ENCODE measurements around the gene HPX.

The HPX gene

DNA sequence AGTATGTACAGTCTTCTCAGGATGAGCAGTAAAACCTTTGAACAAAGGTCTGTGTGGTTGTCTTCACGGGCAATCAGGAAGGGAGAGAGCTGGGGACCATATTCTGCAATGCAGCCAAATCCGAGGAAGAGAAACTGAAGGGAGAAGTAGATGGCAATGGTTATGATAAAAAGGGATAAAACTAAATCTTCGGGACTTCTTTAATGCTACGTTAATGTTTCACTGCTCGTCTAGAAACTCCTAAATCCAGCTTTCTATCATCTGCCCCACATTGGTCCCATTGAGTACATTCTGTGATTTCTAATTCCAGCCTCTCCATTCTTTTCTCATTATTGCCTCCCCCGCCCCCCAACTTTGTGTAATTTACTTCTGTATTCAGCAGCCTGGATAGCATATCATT lies 42.2 kb upstream of the HPX start:
- in situ Hi-C loops (cut with HindIII; ENCODE audit: low sequenced_read_pairs), result no loop called here
- DNase-seq (ENCODE audit: low read depth), result no peak
- H3K4me3 ChIP-seq (ENCODE audit: low read depth, low read length), result no peak overlapping the region
- no peak for TF ChIP-seq CTCF (IDR thresholded peaks at IDR 0.05; ENCODE audit: low read depth, low read length, missing control alignments)

- TF ChIP-seq CTCF (IDR thresholded peaks at IDR 0.05; ENCODE audit: low read depth, low read length, missing control alignments), result no peak
- in situ Hi-C loops (cut with HindIII; ENCODE audit: low sequenced_read_pairs), result no loop called here
- peak overlapping the region; percentile 86 for H3K4me3 ChIP-seq (ENCODE audit: low read depth, low read length)
- no peak for DNase-seq (ENCODE audit: low read depth)
These were observed 41.7 kb upstream of the HPX start for GRCh38 chr11:6482441-6482840.

GRCh38 chr11:6481924-6482275 lies 41.1 kb upstream of the HPX start:
- no peak for DNase-seq (ENCODE audit: low read depth)
- TF ChIP-seq CTCF (IDR thresholded peaks at IDR 0.05; ENCODE audit: low read depth, low read length, missing control alignments), result no peak
- H3K4me3 ChIP-seq (ENCODE audit: low read depth, low read length), result peak overlapping the region; percentile 86
- in situ Hi-C loops (cut with HindIII; ENCODE audit: low sequenced_read_pairs), result no loop called here

DNA sequence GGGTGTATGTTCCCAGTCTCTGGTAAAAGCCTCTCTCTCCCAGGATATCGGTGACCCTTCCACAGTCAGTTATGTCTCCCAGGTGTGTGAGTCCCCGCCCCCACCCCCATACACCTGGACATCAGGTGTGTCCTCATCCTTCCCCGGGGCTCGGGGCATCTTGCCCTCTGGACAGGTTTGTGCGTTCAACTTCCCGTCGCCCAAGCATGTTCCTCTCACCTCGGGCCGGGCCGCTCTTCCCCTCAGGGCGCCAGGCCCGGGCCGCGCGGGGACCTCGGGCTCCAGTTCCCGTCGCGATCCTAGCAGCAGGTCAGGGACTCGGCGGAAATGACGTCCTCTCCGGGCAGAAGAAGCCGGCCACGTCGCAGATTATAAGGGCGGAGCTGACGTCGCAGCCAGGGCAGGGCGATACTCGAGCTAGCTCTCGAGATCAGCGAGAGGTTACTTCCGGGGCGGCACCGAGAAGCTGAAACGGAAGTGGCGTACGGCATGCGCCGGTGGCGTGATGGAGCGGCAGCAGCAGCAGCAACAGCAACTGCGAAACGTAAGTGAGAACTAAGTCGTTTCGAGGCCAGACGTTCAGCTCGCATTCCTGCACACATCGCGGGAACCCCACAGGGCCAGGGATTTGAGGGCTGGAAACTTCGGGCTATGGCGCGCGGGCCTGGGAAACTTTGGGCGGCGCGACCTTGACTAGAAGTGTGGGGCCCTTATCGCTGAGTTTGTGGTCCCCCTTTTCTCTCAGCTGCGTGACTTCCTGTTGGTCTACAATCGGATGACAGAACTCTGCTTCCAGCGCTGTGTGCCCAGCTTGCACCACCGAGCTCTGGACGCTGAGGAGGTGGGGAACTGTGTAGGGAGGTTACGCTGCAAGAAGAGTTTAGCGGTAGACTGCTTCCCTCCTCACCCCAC lies 40.5 kb upstream of the HPX start, which contains the start of the genes ARFIP2 and TIMM10B:
Gene ARFIP2, minus strand, starts transcription at position 320 of the 912 bp plus-strand sequence. CDS start 910 bp downstream, outside the sequence.
Gene TIMM10B, plus strand, starts transcription at position 490 of the 912 bp plus-strand sequence. Its CDS starts 16 bp downstream, at position 506.
- in situ Hi-C loops (cut with HindIII; ENCODE audit: low sequenced_read_pairs), result no loop called here

DNA sequence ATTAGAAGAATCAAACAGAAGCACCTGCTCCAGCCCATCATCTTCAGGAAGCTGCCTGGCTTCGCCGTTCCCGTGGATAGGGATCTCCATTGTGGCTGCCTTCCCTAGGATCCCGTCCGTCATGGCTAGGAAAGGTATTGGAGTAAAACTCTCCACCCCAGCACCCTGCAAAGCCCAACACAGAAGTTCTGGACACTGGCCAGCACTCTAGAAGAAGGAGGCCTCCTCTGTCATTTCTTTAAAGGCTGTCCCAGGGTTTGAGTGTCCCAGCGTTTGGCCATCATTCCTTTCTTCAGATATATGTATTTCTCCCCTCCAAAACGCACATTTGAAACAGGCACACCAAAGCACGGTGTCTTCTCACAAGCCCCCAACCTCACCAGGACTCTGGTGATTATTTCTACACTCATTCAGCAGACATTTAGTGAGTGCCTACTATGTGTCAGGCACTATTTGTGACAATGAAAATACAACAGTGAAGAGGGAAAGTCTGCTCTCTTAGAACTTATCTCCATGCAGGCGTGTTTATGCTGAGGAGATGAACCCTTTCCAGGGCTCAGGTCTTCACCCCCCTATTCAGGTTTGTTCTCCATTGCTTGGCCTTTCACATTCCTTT lies 39.6 kb upstream of the HPX start:
- peak overlapping the region; percentile 86 for H3K4me3 ChIP-seq (ENCODE audit: low read depth, low read length)
- in situ Hi-C loops (cut with HindIII; ENCODE audit: low sequenced_read_pairs), result no loop called here
- DNase-seq (ENCODE audit: low read depth), result no peak
- TF ChIP-seq CTCF (IDR thresholded peaks at IDR 0.05; ENCODE audit: low read depth, low read length, missing control alignments), result no peak

More for the DNA sequence above, 40.5 kb upstream of the HPX start, which contains the start of the genes ARFIP2 and TIMM10B:
- peak within 1 kb of the TSS; percentile 86 for H3K4me3 ChIP-seq (ENCODE audit: low read depth, low read length)
- no peak for TF ChIP-seq CTCF (IDR thresholded peaks at IDR 0.05; ENCODE audit: low read depth, low read length, missing control alignments)
- peak; percentile 94 for DNase-seq (ENCODE audit: low read depth)

DNA sequence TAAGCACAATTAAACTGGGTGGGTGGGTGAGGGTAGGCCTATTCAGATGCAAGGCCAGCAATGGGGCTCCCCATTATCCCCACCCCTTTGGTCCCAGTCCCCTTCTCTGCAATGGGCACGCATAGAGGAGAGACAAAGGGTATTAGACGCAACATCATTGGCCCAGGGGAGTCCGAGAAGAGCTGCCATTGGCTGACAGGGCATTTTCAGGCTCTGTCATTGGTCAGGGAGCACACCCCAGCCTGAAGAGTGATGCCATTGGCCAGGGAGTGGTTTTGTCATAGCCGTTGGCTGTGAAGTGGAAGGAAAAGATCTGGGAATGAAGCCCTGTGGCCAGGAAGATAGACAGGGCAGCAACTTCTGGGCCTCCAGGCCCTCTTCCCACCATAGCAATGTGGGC lies 35.8 kb upstream of the HPX start:
- no peak for TF ChIP-seq CTCF (IDR thresholded peaks at IDR 0.05; ENCODE audit: low read depth, low read length, missing control alignments)
- no peak overlapping the region for H3K4me3 ChIP-seq (ENCODE audit: low read depth, low read length)
- in situ Hi-C loops (cut with HindIII; ENCODE audit: low sequenced_read_pairs), result no loop called here
- no peak for DNase-seq (ENCODE audit: low read depth)
